GM12872 (cell line): ENCODE results near the gene RNF212.

Experiments used
- CTCF ChIP-seq: IDR thresholded peaks from 3 replicates; pipeline ENCODE4 v1.5.1; 2011; ENCODE audit warnings: low read depth, mild to moderate bottlenecking, low read length, moderate library complexity; ENCODE audit not compliant: insufficient read depth

The RNF212 gene

GRCh38 chr4:1080961-1081688 lies 32.2 kb downstream of the RNF212 start:
- TF ChIP-seq CTCF: no peak

- TF ChIP-seq CTCF: no peak
Measured at GRCh38 chr4:1080432-1080831, 32.9 kb downstream of the RNF212 start.

DNA sequence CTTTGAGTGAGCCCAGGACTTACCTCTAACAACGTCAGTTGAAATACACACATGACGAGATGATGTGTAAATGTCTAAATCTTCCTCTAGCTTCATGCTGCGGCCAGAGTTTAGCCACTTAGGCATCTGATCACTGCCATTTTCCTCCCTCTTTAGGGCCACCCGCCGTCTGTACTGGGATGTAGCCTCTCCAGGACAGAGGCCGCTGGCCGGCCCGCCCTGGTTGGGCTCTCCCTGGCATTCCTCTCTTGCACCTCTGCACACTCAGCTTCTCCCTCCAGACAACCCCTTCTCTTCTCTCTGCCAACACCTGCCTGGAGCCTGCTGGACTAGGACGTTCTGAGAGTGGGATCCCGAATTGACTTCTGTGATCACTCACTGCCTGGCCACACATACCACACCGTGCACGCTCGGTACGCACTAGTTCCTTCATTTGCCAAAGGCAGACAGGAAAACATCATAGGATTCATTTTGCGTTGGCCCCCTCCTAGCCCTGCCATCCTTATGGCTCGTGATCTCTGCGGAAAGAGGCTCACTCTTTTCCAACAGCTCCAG lies 33.6 kb downstream of the RNF212 start:
- TF ChIP-seq CTCF: no peak

DNA sequence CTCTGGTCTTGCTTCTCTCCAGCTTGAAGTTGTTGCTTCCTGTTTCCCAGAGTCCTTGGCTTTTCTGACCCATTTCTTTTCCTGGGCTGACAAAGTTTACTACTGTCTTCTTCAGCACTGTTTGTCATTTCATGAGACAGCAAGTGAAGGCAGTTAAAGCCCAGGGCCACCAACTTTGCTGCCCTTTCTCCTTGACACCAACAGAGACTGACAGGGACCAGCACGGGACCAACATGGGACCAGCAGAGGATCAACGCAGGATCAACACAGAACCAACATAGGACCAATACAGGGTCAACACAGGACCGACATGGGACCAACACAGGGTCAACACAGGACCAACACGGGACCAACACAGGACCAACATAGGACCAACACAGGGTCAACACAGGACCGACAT lies 34.9 kb downstream of the RNF212 start:
- no peak for TF ChIP-seq CTCF

GRCh38 chr4:1077711-1078477 lies 35.5 kb downstream of the RNF212 start:
- no peak for TF ChIP-seq CTCF

DNA sequence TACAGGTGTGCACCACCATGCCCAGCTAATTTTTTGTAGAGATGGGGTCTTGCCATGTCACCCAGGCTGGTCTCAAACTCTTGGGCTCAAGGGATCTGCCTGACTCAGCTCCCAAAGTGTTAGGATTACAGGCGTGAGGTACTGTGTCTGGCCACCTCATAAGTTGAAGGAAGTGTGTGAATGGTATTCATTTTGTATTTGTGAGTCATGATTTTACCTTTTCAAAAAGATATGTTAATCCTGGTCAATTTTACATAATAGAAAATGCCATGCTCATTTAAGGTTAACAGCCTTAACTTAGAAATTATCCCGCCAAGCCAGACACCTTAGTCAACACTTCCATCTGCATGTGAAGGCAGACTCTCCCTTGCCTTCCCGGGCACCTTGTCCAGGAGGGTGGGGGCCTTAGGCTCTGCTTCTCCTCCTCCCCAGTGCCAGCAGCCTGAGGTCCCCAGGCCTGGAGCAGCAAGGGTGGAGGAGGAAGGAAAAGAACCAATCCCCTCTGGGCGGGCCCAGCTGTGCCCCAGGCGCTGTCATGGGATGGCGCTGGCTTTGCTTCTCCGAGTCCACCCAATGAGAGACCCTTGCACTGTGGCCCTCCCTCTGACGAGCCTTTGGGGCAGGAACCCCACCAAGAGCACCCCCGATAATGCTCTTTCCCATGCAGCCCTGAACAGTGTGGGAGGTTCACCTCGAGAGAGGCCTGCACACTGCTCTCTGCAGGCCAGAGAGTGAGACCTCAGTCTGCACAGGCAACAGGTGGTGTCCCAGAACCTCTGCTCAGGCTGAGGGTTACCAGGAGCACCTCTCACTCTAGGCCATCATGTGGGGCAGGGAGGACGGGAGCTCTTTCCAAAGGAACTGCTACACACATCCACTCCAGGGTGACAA lies 37.3 kb downstream of the RNF212 start:
- no peak for TF ChIP-seq CTCF

GRCh38 chr4:1075225-1075624 lies 38.1 kb downstream of the RNF212 start:
- TF ChIP-seq CTCF: no peak
